ENCODE measurements around the gene CGGBP1.

Gene CGGBP1

DNA sequence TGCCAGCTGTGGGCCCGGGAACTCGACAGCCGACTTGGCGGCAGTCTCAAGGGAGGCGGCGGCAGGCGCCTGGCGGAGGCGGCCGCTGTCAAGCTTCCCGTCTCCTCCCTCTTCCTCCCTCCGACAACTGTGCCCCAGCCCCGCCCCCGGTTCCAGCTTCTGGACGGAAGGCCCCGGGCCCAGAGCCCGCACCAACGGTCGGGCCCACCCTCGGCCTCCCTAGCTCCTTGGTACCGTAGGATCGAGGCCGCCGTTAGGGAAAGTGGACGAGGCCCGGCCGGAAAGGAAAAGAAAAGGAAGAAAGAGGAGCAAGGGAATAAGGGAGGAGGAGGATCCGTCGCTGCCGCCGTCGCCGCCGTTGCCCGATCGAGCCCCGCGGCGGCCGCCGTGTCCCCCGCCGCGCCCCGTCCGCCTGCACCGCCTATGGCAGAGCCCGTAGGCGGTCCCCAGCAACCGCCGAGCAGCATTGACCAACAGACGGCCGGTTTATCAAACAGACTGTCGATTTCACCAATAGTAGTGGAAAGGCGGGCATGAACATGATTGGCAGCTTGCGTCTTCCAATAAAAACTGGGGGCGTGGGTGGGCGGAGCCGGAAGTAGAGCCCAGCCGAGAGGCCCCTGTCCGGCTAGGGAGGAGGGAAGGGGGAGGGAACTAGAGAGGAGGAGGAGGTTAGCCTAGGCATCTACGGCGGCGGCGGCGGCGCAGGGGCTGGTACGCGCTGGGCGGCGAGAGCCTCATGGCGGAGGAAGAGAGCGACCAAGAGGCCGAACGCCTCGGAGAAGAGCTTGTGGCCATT lies at the start of gene CGGBP1, which contains the start of gene ZNF654:
Gene CGGBP1 (minus strand): TSS at position 425 of the 799 bp plus-strand sequence. CDS start 3,029 bp downstream, outside the sequence.
Gene ZNF654 (plus strand): TSS at position 675 of the 799 bp plus-strand sequence. CDS start 65 bp downstream, at position 740.
- peak; percentile 95 for DNase-seq (ENCODE audit: low read depth)

GRCh38 chr3:88105325-88105724 lies 46.5 kb upstream of the CGGBP1 start:
- DNase-seq (ENCODE audit: low read depth), result peak; percentile 7

- DNase-seq (ENCODE audit: low read depth), result no peak
Measured at GRCh38 chr3:88101142-88101541, 42.3 kb upstream of the CGGBP1 start.

GRCh38 chr3:88093266-88093665 lies 34.5 kb upstream of the CGGBP1 start:
- DNase-seq (ENCODE audit: low read depth), result no peak

- no peak for DNase-seq (ENCODE audit: low read depth)
Measured at GRCh38 chr3:88092270-88092669, 33.5 kb upstream of the CGGBP1 start.

DNA sequence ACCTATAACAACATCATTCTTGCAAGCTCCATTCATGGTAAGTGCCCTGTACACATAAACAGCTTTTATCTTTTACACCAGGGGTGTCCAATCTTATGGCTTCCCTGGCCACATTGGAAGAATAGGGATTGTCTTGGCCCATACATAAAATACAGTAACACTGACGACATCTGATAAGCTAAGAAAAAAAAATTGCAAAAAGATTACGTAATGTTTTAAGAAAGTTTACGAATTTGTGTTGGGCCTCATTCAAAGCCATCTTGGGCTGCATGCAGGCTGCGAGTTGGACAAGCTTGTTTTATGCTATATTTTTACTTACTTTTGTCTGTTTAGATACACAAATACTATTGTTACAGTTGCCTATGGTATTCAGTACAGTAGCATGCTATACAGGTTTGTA lies 31.9 kb upstream of the CGGBP1 start:
- no peak for DNase-seq (ENCODE audit: low read depth)

GRCh38 chr3:88084097-88084501 lies 25.3 kb upstream of the CGGBP1 start:
- no peak for DNase-seq (ENCODE audit: low read depth)

GRCh38 chr3:88082854-88083253 lies 24.0 kb upstream of the CGGBP1 start:
- no peak for DNase-seq (ENCODE audit: low read depth)

DNA sequence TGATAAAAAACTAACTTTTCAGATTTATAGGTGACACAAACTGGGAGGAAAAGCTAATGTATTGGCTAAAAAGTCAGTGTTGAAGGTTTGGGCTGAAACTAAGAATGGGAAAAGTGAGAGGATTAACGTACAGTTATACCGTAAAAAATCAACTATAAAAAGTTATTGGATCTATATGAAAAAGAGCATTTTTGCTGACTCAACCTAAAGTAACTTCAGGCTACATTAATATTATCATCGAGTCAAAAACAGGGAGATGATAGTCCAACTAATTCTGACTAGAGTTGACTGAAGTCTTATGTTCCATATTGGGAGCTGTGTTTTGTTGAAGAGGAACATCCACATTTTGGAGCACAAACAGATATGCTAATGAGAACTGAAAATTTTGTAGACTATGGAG lies 20.1 kb upstream of the CGGBP1 start:
- DNase-seq (ENCODE audit: low read depth), result no peak

DNA sequence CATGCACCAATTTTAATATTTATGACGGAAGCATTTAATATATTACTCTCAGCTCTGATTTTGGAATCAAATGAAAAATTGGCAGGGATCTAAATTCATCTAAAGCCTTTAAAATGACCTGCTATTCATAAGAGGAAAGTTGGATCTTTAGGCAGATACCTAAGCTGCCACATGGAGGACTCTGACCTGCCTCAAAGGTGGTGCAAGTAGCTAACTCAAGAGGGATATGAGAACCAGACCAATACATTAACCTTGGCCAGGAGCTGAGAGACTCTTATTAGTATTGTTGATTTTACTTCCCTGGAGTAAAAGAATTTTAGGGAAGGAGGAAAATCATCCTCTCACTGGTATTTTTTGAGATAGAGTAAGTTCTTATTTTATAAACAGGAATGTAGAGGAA lies 17.9 kb upstream of the CGGBP1 start:
- DNase-seq (ENCODE audit: low read depth), result no peak

DNA sequence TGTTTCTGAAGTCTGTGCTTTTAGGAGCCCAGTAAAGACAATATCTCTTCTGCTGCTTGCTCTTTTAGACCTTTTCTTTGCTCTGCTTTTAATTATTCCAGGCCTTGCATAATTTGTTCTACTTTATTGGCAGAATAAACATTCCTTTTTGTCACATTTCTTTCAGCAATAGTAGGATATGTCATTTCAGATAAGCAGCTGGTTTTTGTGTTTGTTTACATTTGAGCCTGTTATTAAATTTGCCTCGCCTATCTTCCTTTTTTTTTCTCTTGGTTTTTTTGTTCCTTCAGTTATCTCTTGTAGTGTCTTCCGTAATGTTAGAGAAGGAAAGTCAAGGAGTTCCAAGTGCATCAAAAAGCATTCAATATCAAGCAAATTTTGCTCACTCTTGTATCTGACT lies 16.7 kb upstream of the CGGBP1 start:
- no peak for DNase-seq (ENCODE audit: low read depth)

DNA sequence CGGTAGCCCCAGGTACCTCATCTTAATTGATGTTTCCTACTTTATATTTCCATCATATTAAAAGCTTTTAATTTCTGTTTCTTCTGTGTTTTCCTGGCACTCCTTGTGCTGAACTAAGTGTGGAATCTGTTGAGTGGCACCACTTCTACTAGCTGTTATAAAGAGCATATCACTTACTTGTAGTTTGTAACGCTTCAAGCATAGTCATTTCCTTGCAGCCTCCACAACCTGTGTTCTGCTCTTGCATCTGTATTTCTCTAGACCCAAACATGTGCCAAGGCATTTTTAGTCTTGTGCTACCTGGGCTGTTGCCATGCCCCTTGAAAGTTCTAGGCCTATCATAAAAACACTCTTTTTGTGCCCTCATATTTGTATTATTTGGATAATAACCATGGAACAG lies 16.3 kb upstream of the CGGBP1 start:
- no peak for DNase-seq (ENCODE audit: low read depth)

DNA sequence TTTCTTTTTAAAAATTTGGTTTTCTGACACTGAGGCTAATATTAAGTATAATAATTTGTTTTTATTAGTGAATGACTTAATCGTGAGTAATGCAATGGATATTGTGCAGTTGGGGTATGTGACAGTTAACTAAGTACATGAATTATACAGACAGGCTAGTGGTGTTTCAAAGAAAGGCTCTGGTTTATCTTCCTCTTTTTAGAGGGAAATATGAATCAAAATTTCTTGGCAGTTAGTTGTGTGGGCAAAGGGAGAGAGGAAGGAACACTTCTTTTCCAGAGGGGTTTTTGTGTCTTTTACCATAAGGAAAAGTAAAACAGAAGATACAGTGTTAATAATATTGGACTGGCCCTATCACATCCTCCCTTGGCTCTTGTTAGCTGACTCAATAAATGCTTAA lies 2.9 kb upstream of the CGGBP1 start:
- DNase-seq (ENCODE audit: low read depth), result no peak

GRCh38 chr3:88059380-88060170 lies 770 bp upstream of the CGGBP1 start:
- DNase-seq (ENCODE audit: low read depth), result no peak

- no peak for DNase-seq (ENCODE audit: low read depth)
Measured at GRCh38 chr3:88058306-88058580, 562 bp downstream of the CGGBP1 start.

DNA sequence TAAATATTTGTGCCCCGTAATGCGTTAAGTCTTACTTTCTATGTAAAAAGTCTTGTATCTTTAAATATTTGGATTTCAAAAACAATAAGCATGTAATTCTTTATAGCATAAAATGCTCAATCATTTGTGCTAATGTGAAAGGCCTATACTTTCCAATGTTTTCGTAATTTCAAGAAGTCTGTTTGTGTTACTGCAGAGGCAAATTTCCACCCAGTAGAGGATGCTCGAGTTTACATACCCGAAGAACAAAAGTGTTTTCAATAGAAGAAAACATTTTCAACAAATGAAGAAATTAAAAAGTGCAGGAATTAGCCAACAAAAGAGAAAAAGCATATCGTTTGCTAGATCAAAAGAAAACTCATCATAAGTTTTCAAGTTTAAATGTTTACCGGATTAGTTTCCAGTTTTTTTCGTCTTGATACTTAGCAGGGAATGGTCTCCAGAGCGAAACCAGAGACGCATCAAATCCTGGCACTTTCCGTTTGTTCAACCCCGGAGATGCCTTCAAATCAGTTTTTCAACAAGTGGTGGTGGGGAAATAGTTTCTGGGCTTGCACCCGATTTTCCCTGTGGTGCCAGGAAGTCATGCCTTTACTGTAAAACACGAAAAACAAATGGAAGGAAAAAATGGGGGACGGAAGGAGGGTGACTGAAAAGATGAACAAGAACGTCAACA lies 1.0 kb downstream of the CGGBP1 start:
- DNase-seq (ENCODE audit: low read depth), result no peak

- no peak for DNase-seq (ENCODE audit: low read depth)
Measured at GRCh38 chr3:88046766-88047165, 12.0 kb downstream of the CGGBP1 start.

GRCh38 chr3:88044411-88044810 lies 14.4 kb downstream of the CGGBP1 start:
- no peak for DNase-seq (ENCODE audit: low read depth)

DNA sequence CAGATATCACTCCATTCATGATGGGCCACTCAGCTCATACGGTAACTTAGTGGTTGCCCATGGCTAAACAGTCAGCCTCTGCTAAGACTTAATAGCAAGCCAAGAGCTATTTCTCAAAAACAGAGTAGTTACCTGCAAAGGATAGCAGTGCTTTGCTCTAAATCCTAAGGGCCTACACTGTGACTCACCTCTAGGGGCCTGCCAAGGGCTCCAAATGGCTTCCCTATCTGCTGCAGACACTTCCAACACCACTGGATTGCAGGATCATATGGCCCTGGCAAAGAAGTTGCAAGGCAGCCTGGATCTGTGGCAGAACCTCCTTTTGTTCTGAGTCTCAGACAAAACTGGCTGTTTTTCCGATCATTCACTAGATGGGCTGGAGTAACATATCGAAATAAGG lies 17.8 kb downstream of the CGGBP1 start:
- DNase-seq (ENCODE audit: low read depth), result no peak

- DNase-seq (ENCODE audit: low read depth), result no peak
Measured at GRCh38 chr3:88040529-88040928, 18.3 kb downstream of the CGGBP1 start.

DNA sequence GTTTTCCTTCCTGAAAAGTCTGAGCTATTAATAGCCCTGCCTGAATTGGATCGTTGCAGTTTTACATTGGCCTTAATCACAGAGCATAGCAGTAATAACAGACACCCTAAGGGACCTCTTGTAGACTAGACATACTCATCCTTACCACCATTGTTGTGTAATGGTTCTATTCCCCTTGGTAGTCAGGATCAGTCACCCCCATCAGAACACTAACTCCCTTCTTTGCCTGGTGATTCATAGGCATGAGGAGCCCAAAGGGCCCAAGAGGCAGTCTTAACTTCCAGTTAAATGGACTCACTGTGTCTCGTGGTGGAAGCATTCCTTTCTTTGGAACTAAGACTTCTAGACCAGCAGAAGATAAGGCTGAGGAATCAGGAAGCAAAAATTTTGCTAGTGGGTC lies 20.2 kb downstream of the CGGBP1 start:
- peak; percentile 47 for DNase-seq (ENCODE audit: low read depth)

- DNase-seq (ENCODE audit: low read depth), result no peak
Measured at GRCh38 chr3:88036221-88036620, 22.6 kb downstream of the CGGBP1 start.

All from GM04503 (cell line).